GM21723 (cell line): ENCODE results near the gene EFTUD2.
"Not testable (repeated sequence)": the region's sequence is repeated elsewhere in the genome, so short reads cannot be mapped to it uniquely, and the experiment has no call there.

Source experiments
- ATAC-seq: cut with Tn5 transposase; IDR thresholded peaks from one replicate; pipeline ENCODE4 v1.9.1; 2021; ENCODE audit warnings: mild to moderate bottlenecking, moderate library complexity; ENCODE audit not compliant: unreplicated experiment

EFTUD2 gene

DNA sequence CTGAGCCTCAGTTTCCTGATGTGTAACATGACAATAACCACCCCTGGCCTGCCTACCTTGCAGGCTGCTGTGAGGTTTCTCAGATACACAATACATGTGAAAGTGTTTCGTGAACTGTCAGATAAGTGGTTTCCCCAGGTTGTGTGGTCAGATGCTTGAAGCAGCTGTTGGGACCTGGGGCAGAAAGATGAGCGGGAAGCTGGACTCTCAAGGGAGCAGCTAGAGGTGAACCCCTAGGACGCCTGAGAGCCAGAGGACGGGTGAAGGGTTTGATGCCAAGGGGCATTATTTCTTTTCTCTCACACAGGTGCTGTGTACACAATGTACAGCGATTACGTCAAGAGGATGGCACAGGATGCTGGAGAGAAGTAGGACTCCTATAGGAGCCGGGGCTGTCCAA, 49.2 kb downstream of the EFTUD2 start:
- ATAC-seq, result no peak

DNA sequence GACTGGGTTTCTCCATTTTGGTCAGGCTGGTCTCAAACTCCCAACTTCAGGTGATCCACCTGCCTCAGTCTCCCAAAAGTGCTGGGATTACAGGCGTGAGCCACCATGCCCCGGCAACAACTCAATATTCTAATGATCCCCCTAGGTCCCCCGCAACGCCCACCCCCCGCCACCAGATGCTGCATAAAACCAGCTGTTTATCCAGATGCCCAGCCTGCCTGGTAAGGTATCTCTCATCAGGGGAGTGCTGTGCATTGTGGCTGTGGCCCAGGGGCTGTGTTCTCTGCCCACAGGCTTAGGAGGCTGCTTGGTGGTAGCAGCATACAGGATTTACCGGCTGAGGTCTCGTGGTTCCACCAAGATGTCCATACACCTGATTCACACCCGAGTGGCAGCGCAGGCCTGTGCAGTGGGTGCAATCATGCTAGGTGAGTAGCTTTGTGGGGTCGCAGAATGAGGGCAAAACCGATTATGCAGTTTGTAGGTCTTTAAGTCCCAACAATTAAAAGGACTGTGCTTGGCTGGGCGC, 50.2 kb downstream of the EFTUD2 start:
- no peak for ATAC-seq

GRCh38 chr17:44848257-44848795, 50.9 kb downstream of the EFTUD2 start:
- ATAC-seq, result no peak

- ATAC-seq, result no peak
Observed at GRCh38 chr17:44847586-44847985, 51.7 kb downstream of the EFTUD2 start, which contains the start of gene HIGD1B. TSS of gene HIGD1B (plus strand) at chr17:44847883. CDS start at chr17:44848153, 270 bp downstream.

DNA sequence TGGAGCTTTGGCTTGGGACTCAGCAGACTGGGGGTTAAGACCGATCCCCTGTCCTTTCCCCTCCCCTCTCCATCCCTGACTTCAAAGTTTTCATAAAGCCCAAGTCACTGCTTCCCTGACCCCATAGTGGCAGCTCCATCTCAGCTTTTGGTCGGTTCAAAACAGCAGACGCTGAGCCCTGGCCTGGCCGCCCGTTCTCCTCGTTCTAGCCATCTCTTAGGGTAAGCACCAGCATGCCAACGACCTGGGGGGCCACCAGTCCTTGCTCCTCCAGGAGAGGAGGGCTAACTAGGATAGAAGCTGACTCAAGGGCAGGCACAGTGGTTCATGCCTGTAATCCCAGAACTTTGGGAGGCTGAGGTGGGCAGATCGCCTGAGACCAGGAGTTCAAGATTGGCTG, 53.0 kb downstream of the EFTUD2 start:
- no peak for ATAC-seq

GRCh38 chr17:44844390-44844830, 54.8 kb downstream of the EFTUD2 start:
- ATAC-seq, result no peak

DNA sequence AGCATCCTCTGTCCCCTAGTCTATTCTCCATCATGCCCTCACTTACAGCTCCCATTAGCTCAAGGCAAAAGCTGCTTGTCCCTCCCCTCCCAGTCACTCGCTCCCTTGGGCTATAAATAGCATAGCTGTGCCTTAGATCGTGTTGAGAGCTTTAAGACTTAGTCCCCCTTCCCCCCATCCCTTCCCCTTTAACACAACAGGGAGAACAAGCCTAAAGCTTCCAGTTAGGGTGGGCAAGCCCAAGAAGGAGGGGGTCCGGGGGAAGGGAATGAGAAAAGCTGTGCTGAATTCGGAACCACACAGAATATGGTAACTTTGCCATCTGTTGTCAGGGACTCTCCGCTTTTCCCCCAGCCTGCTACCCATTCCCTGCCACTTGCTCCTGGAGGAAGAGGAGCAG, 56.5 kb downstream of the EFTUD2 start:
- no peak for ATAC-seq

DNA sequence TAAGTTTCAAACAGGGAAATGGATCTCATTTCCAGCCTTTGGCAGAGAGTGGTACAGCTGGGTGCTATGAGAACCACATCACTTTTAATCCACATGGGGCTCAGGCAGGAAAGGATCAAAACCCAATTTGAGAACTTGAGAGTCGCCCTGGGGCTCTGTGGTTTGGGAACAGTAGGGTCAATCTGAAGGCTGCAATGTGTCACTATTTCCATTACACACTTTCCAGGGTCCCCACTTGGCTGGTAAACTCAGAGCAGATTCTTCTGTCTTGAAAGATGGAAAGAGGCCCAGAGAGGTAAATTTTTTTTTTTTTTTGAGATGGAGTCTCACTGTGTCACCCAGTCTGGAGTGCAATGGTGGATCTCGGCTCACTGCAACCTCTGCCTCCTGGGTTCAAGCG, 58.3 kb downstream of the EFTUD2 start:
- ATAC-seq, result no peak

GRCh38 chr17:44840274-44840673, 59.0 kb downstream of the EFTUD2 start:
- ATAC-seq, result no peak

GRCh38 chr17:44837196-44837595, 62.0 kb downstream of the EFTUD2 start:
- ATAC-seq, result no peak

GRCh38 chr17:44832805-44833204, 66.4 kb downstream of the EFTUD2 start:
- ATAC-seq, result no peak

DNA sequence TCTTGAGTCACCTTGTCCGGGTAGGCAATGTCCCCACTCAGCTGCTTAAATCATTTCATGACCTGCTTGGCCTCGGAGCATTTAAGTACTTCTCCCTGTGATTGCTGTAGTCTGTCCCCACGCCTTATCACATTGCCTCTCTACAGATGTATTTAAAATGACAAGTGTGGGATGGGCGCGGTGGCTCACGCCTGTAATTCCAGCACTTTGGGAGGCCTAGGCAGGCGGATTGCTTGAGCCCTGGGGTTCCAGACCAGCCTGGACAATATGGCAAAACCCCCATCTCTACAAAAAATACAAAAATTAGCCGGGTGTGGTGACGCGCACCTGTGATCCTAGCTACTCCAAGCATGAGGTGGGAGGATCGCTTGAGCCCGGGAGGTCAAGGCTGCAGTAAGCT, 67.9 kb downstream of the EFTUD2 start:
- ATAC-seq, result no peak

DNA sequence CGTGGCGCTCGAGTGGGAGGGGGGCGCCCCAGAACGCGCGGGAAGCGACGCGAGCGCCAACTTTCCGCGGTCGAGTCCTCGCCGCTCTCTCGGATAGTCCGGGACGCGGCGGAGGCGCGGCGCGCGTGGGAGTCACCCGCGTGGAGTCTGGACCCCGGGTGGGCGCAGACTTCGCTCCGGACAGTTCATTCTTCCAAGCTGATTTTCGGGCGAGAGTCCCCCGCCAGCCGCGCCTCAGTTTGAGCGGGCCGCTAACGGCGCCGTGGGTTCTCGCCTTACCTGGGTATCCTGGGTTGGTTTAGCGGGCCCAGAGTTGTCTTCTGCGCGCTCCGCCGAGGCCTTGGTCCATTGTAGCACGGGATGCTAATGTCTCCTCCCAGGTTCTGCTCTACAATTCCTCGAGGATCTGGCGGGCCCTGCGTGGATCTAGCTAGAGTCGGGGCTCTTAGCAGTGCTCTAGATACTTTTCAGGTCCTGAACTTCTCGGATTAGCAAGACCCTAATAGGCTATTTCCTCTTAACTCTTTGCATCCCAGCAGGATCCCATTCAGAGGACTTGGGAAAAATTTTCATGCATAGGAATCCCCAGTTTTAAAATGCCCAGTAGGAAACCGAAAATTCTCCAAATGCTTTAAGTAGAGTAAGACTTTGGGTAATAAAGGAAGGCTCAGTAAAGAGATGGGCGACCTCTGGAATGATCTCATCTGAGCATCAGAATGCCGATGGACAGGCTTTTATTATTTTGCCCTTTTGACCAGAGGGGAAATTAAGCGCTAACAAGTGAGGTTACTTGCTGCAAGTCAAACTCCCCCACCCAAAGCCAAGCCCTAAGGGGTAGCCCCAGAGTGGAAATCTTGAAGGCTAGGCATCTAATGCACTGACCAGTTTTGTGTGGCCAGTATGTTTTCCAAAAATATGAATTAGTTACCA, 68.6 kb downstream of the EFTUD2 start:
- ATAC-seq, result no peak

DNA sequence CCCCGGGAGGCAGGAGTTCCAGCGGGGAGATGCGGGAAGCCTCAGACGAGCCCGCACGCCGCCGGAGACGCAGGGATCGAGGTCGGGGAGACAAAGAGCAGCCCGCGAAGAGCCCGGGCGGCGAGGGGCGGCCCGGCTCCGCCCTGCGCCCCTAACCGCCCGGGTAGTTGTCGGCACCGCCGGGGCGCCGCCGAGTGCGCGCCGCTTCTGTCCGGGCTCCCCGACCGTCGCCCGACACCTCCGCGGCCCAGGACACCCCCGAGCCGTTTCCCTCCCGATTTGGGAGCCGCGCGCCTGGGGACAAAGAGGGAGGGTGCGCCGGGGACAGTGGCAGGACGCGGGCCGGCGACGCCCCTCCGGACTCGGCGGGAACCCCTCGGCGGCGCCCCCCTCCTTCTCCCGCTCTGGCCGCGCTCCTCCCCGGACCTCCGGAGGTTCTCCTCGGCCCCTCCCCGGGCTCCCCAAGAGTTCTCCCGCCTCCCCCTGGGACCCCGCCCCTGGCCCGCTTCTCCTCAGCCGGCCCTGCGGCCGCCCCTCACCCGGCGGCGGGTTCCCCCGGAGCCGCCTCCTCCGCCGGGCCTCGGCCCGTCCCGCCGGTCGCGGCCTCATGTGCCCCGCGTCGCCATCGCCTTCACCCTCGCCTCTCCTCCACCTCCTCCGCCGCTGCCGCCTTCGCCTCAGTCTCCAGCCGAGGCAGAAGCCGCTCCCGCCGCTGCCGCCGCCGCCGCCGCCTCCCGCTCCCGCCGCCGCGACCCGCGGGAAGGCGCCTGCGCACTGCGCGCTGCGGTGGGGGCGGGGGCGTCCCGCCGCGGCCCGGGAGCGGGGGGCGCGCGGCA, 69.5 kb downstream of the EFTUD2 start, which contains the start of gene GJC1:
Gene GJC1, minus strand, starts transcription at position 765 of the 836 bp plus-strand sequence. CDS start 24,470 bp downstream, outside the sequence.
- no peak for ATAC-seq

- ATAC-seq, result no peak
Observed at GRCh38 chr17:44828919-44829522, 70.2 kb downstream of the EFTUD2 start.

DNA sequence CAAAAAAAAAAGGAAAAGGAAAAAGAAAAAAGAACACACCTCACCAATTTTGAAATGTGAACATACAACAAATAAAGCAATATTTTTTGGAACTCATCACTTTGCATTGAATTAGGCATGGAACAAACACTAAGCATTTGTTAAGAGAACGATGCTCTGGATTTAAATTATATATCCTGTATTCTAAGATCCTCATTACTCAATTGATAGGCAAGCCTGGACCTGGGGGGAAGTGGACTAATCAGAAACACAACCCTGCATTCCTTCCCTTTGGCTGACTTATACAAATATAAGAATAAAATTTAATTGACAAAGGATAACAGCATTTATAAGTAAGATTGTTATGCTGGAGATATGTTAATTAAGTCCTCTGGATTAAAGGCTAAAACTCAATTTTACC, 71.4 kb downstream of the EFTUD2 start:
- no peak for ATAC-seq

GRCh38 chr17:44826123-44826790, 73.0 kb downstream of the EFTUD2 start:
- ATAC-seq, result no peak

DNA sequence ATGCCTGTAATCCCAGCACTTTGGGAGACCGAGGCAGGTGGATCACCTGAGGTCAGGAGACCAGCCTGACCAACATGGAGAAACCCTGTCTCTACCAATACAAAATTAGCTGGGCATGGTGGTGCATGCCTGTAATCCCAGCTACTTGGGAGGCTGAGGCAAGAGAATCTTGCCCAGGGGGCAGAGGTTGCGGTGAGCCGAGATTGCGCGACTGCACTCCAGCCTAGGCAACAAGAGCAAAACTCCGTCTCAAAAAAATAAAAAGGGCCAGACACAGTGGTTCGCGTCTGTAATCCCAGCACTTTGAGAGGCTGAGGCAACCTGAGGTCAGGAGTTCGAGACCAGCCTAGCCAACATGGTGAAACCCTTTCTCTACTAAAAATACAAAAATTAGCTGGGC, 74.0 kb downstream of the EFTUD2 start:
- not testable (repeated sequence) for ATAC-seq

GRCh38 chr17:44820631-44821212, 78.5 kb downstream of the EFTUD2 start:
- no peak for ATAC-seq

DNA sequence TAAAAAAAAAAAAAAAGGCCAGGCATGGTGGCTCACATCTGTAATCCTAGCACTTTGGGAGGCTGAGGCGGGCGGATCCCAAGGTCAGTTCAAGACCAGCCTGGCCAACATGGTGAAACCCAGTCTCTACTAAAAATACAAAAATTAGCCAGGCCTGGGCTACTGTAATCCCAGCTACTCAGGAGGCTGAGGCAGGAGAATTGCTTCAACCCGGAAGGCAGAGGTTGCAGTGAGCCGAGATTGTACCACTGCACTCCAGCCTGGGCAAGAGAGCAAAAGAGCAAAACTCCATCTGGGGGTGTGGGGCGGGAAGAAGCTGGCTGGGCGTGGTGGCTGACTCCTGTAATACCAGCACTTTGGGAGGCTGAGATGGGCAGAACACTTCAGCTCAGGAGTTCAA, 80.7 kb downstream of the EFTUD2 start:
- not testable (repeated sequence) for ATAC-seq
